Activated naive CD4-positive, alpha-beta T cell (primary cell): Measurements from ENCODE around the gene ZMYM2.
"Not testable (repeated sequence)": the region's sequence is repeated elsewhere in the genome, so short reads cannot be mapped to it uniquely, and the experiment has no call there.

Experiments used
- DNase-seq, 4 experiments: peaks; one replicate each; lab custom pipeline; 2025; lab: John Stamatoyannopoulos, UW

The ZMYM2 gene

DNA sequence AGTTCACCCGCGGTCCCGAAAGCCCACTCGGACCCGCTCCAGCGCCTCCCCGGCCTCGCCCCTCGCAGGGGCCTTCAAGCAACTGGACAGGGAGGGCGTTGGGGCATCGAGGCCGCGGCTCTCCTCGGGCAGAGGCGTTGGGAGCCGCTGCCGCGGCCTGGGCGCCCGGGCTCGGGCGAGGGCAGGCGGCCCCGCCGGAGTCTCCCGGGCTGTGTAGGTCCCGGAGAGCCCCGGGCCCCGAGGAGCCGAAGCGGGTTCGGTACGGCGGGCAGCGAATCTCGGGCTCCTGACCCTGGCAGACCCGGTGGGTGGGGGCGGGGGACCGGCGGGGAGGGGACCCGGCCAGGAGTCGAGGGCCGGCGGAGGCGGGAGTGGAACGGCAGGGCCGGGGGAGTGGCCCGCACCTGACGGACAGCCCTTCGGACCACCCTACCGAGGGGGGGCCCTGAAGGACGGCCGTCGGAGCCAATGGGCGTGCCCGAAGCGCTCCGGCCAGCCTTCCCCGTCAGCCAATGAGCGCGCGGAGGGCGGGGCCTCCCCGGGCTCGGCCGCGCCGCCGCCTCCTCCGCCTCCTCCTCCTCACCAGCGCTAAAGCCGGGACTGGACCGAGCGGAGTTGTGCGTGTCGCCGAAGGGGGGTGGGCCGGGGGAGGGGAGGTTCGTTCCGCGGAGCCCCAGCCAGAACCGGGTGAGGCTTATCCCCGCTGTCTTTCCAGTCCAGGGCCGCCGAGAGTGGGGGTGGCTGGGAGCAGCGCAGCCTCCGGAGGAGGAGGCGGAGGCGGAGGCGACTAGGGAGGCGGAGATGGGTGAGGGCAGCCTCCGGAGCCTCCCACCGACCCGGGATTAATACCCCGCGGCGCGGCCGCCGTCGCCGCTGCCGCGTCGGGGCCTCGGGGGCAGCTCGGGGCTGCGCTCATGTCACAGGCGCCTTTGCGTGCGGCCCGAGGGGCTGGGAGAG lies at the start of gene ZMYM2:
ZMYM2 (plus strand) TSS at position 573 of the 957 bp plus-strand sequence. CDS start 34,346 bp downstream, outside the sequence.
- DNase-seq = peak; percentile 89 to 99 (median 94)

DNA sequence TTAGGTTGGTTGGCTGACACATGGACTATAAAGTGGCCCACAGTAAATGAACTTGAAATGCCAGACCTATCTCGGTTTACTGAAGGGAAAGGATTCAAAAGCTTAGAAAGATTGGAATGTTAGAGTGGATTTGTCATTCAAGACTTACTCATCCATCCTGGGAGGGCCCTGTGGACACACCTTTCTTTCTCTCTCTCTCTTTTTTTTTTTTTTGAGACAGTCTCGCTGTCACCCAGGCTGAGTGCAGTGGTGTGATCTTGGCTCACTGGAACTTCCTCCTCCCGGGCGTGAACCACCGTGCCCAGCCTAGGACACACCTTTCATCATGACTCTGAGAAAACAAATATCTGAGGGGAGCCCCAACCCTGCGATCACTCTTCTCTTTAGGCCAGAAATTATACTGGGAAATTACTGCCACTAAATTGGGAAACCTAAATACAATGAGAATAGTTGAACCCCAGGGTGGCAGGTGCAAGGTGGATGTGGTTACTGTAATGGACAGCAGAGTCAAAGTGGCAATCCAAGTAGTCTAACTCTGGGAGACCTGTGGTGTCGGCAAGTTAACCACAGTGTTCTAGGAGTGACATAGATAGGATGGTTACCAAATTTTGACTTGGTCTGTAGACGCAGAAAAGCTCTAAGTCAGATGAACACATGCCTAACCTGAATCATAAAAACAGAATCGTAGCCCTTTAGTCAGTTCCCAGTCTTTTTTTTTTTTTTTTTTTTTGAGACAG lies 48.0 kb upstream of the ZMYM2 start:
- no peak for DNase-seq

DNA sequence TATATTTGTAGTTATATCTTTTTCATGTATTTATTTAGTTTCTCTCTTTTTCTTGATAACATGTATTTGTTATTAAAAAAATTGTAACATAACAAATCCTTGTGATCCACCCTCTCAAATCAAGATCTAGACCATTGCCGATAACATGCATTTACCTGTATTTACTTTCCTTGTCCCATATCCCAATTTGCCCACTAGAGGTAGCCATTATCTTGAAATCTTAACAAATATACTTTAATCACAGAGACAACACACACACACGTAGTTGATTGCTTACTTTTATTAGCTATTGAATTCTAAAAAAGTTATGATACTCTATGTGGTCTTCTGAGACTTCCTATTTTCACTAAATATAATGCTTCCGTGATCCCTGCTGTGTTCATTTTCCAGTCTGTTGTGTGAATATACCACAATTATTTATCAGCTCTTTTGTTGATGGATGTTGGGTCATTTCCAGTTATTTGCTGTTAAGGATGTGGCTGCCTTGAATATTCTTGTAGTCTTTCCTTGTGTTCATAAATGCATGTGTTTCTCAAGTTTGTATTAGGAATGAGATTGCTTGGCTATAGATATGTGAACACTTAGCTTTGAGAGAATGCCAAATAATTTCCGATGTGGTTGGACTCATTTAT lies 31.3 kb upstream of the ZMYM2 start:
- no peak for DNase-seq

DNA sequence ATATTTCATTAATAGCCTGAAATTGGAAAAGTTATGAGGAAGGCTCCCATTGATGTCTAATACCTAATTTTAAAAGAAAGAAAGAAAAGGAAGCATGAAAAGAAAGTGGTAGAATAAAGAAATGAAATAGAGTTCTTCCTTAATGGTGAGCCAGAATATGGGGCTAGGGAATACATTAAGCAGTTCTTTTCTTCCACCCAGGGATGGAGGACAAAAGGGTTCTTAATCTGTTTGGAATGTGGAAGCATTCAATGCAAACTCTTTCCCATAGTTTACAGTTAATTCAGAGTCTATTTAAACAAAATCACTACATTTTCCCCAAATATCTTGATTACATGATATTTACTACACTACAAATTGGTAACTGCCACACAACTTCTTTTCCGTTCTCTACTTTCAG lies 18.4 kb upstream of the ZMYM2 start:
- DNase-seq = no peak

DNA sequence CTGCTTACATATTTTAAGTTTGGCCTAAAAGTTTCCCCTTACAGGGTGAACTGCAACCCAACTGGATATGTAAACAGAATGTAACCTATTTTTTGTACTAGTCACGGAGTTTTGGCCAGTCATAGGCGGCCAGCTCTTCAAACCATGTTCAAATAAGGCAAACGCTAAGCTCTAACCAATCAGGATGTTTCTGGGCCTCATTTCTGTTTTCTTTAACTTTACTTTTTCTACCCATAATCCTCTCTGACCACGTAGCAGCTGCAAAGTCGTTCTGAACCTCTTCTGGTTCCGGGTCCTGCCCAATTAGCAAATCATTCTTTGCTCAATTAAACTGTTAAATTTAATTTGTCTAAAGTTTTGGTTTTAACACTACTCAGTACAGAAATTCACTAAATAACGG lies 8.2 kb upstream of the ZMYM2 start:
- no peak for DNase-seq

DNA sequence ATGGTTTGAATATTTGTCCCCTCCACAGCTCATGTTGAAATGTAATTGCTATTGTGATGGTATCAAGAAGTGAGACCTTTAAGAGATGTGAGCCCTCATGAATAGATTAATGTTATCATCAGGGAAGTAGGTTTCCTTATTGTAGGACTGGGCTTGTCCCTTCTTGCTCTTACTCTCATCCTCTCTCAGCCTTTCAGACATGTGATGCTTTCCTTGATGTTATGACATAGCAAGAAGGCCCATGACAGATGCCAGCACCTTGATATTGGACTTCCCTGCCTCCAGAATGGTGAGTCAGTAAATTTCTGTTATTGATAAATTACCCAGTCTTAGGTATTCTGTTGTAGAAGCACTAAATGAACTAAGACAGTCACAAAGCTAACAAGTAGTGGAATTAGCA lies 5.7 kb upstream of the ZMYM2 start:
- no peak for DNase-seq

DNA sequence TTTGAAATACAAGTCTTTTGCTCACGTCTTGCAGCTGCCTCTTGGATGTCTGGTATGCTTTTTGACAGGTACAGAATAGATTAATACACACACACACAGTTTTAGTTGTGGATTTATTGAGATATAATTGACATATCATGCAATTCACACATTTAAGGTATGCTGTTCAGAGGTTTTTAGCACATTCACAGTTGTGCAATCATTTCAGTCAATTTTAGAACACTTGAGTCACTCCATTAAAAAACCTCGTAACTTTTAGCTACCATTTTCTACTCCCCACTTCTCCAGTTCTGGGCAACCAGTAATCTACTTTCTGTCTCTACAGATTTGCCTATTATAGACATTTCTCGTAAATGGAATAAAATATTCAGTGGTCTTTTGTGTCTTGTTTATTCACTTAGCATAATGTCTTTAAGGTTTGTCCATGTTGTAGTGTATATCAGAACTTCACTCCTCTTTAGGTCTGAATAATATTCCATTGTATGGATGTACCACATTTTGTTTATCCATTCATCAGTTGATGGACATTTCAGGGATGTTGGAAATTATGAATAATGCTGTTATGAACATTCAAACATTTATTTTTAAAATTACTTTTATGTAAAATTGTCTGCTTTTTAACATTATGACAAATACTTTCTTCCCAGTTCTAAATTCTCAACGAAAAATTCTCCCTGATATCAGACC lies 2.5 kb upstream of the ZMYM2 start:
- DNase-seq = no peak

DNA sequence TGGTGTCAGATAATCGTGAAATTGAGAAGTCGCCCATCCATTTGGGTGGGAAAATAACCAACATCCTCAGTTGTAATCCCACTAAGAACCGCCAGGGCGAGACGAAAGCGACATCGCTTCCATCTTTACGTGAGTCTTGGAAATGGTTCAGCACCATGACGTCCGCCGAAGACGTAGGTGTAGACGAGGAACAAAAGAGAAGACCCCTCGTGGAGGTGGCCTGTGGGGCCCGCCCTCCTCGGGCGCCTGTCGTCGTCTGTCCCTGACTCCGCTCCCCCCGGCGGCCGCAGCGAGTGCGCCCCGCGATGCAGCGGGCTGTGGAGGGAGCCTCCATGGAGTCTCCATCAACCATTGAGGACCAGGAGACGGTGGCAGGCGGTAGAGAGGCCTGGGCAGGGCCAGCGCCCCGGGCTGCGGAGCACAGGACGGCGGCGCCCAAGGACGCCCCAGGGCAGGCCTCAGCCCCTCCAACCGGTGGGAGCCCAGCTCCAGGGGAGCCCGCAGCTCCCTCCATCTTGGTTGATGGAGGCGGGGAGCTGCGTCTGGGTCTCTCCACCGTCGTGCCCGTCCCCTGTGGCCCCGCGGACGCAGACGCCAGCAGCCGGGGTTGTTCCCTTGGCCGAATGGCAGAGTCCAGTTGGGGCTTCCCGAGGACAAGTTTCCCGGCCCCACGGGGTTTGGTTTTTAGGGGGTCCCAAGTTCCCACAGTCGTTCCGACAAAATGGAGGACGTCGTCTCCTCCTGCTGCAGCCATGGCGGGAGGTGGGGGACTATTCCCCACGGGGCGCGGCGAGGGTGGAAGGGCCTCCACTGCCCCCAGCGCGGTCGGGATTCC lies 990 bp upstream of the ZMYM2 start:
- DNase-seq = peak; percentile 51 to 71 (median 60)

DNA sequence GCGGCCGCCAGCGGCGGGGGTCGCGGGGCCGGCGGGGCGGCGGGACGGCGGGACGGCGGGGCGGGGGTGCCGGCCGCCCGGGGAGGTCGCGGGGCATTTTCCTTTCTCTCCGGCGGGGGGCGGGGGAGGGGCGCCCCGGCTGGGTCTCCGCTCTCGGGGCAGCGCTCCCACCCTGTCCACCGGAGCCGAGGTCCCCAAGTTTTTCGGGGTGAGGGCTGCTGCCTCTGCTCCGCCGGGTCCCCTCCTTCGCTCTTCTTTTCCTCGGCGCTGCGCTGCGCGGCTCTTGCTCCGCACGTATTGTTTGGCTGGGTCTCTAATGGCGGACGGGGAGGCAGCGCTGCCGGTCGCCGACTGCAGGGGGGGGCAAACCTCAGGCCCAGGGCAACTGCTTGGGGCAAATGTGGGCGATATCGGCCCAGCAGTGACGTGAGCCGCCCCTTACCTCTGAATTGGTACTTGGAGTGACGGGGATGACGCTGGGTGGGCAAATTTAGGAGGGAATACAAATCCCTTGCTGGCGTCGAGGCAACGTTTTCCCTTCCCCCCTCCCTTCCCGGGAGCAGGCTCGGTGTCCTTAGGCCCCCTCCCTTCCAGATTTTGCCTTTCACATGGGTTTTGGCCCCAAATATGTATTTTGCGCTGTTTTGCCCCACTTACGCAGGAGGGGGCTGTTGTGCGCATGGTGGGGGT lies 759 bp downstream of the ZMYM2 start:
- peak; percentile 30 to 55 (median 46) for DNase-seq

DNA sequence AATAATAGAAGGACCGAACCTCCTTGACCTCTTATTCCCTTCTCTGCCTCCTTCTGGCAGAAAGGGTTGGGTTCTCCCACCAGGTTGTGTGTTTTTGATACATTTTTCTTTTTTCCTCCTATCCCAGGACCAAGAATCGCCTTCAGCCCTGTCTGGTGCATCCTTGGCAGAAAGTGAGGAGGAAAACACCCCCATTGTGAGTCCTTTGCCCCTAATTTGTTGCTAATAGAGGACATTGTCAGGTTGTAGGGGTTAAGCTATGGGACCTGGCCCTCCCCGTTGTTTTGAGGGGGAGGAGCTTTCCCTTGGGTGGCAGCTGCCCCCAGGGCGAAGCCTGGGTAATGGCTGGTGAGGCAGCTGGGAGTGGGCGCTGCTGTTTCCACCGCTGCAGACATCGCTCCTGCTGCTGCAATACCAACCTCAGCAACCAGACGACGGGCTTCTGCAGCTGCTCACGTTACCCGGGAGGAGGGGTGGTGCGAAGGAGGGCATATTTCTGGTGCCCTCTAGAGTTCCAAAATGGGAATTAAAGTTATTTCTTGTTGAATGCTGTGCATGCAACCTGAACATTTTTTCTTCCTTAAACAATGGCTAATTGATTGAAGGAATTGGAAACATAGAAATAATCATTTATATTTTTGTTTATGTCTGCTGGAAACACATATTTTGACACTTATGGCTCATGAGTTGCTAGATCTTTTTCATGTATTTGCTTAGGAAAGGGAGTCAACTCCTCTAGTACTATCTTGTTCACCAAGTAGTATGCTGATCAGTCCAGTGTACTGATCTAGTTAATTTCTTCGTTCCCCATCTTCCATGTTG lies 1.5 kb downstream of the ZMYM2 start:
- peak; percentile 46 to 71 (median 61) for DNase-seq

DNA sequence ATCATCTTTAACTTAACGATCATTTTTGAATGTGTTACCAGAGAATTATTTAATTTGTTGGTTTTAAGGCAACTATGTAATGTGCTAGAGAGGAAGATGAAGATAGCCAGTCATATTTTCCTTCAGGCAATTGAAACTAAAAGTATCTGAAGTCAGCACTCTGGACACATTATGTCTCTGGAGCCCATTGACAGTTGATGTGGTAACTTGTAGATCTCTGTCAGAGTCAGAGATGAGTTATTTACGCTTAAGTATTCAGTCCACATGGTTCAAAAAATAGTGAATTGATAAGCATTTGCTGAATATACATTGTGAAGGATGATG lies 2.1 kb downstream of the ZMYM2 start:
- DNase-seq = no peak

DNA sequence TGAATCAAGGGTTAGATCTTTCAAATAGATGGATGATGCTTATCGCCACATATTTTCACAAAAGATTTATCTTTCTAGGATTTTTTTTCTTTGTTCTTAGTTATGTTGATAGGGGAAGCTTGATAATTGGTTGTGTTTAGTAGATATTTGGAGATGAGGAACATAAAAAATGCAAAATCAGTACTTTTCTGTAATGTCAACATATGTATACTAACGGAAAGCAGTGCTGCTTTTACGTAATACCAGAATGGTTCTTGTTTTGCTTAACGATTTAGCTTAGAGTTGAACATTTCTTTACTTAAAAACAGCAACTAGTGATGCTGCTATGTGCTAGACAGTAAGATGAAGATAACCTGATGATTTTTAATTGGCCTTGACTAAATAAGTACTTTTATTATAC lies 3.0 kb downstream of the ZMYM2 start:
- no peak for DNase-seq

DNA sequence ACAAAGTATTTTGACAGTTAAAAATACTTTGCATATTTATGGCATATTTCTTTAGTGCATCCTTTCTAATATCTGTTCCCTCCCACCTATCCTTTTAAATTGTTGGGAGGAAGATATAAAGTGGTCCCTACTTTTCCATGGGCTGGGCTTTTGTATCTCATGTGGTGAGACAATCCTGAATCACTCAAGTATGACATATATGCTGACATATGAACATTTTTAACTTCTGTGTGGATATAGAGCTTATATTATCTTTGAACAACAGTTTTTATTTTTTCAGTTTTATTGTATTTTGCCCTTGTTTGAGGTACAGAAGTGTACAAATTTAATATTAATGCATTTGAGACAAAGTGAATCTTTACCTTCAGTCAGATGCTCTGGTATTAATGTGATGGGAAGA lies 3.4 kb downstream of the ZMYM2 start:
- DNase-seq = no peak

DNA sequence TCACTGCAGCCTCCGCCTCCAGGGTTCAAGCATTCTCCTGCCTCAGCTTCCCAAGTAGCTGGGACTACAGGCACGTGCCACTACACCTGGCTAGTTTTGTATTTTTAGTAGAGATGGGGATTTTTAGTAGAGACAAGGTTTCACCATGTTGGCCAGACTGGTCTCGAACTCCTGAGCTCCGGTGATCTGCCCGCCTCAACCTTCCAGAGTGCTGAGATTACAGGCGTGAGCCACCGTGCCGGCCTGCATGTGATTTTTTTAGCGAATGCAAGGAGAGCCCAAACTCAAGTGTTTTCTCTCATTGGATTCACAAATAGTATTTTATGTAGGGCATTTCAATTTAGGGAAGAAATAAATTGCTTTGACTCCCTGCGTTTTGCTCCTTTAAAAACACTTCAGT lies 4.4 kb downstream of the ZMYM2 start:
- DNase-seq = no peak

DNA sequence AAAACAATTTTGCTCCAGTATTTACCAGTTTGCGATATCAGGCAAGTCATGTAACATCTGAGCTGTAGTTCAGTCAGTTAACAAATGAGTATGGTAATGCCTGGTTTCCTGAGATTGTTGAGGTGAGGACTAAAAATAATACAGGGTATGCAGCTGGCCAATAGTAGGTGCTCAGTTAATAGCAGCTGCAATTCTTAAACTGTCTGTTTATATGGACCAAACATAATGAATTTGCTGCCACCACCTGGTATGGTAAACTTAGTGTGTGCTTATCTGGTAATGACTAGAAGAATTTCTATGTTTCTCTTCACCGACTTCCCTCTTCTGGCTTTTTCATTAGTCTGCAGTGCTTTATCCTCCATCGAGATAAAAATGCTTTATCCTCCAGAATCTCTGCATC lies 9.1 kb downstream of the ZMYM2 start:
- DNase-seq = no peak

DNA sequence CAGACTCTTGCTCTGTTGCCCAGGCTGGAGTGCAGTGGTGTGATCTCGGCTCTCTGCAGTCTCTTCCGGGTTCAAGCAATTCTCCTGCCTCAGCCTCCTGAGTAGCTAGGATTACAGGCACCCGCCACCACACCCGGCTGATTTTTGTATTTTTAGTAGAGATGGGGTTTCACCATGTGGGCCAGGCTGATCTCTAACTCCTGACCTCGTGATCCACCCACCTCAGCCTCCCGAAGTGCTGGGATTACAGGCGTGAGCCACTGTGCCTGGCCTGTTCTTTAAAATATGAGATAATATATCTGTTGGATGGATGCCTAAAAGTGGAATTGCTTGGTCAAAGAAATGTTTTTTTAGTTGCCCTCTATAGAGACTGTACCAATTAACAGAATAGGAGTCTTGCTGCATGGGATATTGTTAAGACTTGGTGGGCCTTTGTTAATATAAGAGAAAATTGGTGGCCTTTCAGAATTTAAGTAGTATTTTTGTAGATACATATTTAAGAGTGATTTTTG lies 16.0 kb downstream of the ZMYM2 start:
- not testable (repeated sequence) for DNase-seq

DNA sequence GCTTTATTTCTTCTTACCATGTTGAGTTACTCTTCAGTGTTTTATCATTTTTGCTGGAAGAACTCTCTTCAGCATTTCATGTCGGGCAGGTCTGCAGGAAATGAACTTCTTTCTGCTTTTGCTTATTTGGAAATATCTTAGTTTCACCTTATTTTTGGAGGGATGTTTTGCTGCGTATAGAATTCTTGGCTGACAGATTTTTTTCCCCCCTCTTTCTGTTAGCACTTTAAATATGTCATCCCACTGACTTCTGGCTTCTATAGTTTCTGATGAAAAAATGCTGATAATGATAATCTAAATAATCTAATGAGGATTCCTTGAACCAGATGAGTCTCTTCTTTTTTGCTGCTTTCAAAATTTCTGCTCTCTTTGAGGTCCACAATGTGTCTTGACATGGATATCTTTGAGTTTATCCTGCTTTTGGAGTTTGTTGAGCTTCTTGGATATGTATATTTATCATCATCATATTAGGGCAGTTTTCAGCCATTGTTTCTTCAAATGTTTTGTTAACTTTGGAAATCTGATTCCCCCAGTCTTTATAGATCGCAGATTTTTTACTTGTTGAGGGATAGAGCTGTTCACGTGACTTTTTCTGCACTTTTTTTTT lies 20.4 kb downstream of the ZMYM2 start:
- DNase-seq = no peak

DNA sequence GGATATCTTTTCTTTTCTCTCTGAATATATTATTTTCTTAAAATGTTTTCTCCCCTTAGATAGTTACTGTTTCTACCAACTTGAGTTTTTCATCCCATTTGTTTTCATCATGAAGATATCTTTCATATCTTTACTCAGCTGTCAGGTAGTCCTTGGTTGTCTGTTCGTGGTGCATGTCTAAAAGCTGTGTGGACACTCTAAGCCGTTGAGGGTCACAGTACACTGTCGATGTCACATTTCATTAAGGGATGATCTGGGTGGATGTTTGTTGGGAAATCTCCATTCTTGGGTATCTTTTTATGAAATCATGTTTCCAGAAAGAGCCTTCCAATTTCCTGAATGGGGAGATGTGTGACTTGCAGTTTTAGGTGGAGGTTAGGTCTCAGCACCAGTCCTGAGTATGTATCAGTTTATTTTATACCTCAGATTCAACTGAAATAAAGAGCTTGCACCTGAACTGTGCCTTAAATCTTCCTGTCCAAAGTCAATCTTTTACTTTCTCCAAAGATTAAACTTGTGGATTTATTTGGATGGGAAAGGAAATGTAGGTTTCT lies 23.2 kb downstream of the ZMYM2 start:
- DNase-seq = no peak
